Muscle of back (tissue), 11 donors: Measurements from ENCODE around the gene PHF14. TPM values are rescaled to one million over a fixed set of nuclear protein-coding genes. Genes with fewer than 3 reads are reported as not detected.

Experiments used
- DNase-seq, 3 donors: peaks; one replicate each; pipeline versions ENCODE4 v3.0.0 to v3.0.0-alpha.2; 2013
- polyA plus RNA-seq, 10 donors: library from polyadenylated mRNA; unstranded; fragments of 120-200 nt; gene quantifications; one replicate each; pipeline ENCODE4 v1.2.1, GENCODE V29; 2013; ENCODE audit not compliant: insufficient read length in 10 of 10

PHF14 gene
- polyA plus RNA-seq, 10 donors: 30.5 to 46.6 (median 35.2) TPM

- no peak for DNase-seq
Measured at GRCh38 chr7:11170863-11171568, 197.3 kb downstream of the PHF14 start.

- no peak for DNase-seq
Measured at GRCh38 chr7:11171569-11172192, 198.0 kb downstream of the PHF14 start.

GRCh38 chr7:11172835-11173234 is 199.2 kb downstream of the PHF14 start:
- no peak for DNase-seq

GRCh38 chr7:11175371-11175770 is 201.7 kb downstream of the PHF14 start:
- DNase-seq: no peak

GRCh38 chr7:11175887-11176286 is 202.2 kb downstream of the PHF14 start:
- DNase-seq: no peak

GRCh38 chr7:11176985-11177555 is 203.4 kb downstream of the PHF14 start:
- DNase-seq: no peak

GRCh38 chr7:11177793-11178192 is 204.1 kb downstream of the PHF14 start:
- no peak for DNase-seq

GRCh38 chr7:11181590-11181989 is 207.9 kb downstream of the PHF14 start:
- DNase-seq: no peak

- DNase-seq: peak in 1 of 3 donors; percentile 7
Measured at GRCh38 chr7:11182736-11183135, 209.1 kb downstream of the PHF14 start.

- peak in 1 of 3 donors; percentile 9 for DNase-seq
Measured at GRCh38 chr7:11185179-11185815, 211.6 kb downstream of the PHF14 start.

- no peak for DNase-seq
Measured at GRCh38 chr7:11188529-11189310, 215.0 kb downstream of the PHF14 start.

GRCh38 chr7:11191081-11191480 is 217.4 kb downstream of the PHF14 start:
- no peak for DNase-seq

GRCh38 chr7:11191574-11192220 is 218.0 kb downstream of the PHF14 start:
- DNase-seq: no peak

- DNase-seq: peak in 1 of 3 donors; percentile 32
Measured at GRCh38 chr7:11192506-11192905, 218.8 kb downstream of the PHF14 start.

- peak in 1 of 3 donors; percentile 29 for DNase-seq
Measured at GRCh38 chr7:11193131-11193867, 219.6 kb downstream of the PHF14 start.

- DNase-seq: no peak
Measured at GRCh38 chr7:11193888-11194287, 220.2 kb downstream of the PHF14 start.

- DNase-seq: no peak
Measured at GRCh38 chr7:11194492-11194891, 220.8 kb downstream of the PHF14 start.

GRCh38 chr7:11195502-11195901 is 221.8 kb downstream of the PHF14 start:
- no peak for DNase-seq

GRCh38 chr7:11196143-11196542 is 222.5 kb downstream of the PHF14 start:
- DNase-seq: no peak

- DNase-seq: no peak
Measured at GRCh38 chr7:11203224-11203623, 229.6 kb downstream of the PHF14 start.

GRCh38 chr7:11203683-11204082 is 230.0 kb downstream of the PHF14 start:
- peak in 1 of 3 donors; percentile 23 for DNase-seq
